ENCODE results near the gene SYT1.

Gene SYT1

DNA sequence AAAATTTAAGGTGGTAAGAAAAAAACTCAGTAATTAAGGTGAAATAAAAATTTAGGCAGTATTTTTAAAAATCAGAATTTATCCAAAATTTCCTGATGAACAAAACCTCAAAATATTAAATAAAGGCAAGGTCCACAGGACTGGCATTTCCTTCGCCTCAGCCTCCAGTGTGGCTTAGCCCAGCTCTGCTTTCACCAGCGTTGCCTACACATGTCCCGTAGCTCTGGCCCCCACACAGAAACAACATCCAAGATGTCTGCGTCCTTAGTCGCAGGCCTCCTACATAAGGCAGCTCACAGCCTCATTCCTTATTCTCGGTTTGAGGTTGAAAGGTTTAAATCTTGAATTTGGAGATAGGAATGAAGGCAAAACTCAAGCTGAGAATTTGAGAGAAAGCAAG is 274.3 kb downstream of the SYT1 start:
- TF ChIP-seq, protein P1, sequence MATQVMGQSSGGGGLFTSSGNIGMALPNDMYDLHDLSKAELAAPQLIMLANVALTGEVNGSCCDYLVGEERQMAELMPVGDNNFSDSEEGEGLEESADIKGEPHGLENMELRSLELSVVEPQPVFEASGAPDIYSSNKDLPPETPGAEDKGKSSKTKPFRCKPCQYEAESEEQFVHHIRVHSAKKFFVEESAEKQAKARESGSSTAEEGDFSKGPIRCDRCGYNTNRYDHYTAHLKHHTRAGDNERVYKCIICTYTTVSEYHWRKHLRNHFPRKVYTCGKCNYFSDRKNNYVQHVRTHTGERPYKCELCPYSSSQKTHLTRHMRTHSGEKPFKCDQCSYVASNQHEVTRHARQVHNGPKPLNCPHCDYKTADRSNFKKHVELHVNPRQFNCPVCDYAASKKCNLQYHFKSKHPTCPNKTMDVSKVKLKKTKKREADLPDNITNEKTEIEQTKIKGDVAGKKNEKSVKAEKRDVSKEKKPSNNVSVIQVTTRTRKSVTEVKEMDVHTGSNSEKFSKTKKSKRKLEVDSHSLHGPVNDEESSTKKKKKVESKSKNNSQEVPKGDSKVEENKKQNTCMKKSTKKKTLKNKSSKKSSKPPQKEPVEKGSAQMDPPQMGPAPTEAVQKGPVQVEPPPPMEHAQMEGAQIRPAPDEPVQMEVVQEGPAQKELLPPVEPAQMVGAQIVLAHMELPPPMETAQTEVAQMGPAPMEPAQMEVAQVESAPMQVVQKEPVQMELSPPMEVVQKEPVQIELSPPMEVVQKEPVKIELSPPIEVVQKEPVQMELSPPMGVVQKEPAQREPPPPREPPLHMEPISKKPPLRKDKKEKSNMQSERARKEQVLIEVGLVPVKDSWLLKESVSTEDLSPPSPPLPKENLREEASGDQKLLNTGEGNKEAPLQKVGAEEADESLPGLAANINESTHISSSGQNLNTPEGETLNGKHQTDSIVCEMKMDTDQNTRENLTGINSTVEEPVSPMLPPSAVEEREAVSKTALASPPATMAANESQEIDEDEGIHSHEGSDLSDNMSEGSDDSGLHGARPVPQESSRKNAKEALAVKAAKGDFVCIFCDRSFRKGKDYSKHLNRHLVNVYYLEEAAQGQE (IDR thresholded peaks at IDR 0.05; ENCODE audit: insufficient read depth in 1 of 2, low read depth in 2 of 2, low read length in 2 of 2), result no peak
- TF ChIP-seq SIN3A (IDR thresholded peaks at IDR 0.05; ENCODE audit: borderline replicate concordance, insufficient read depth, low read length) (no peak), TAF1 (IDR thresholded peaks at IDR 0.05; ENCODE audit: borderline replicate concordance, insufficient read depth, low read length) (no peak), FOXP2 (optimal IDR thresholded peaks at IDR 0.05; ENCODE audit: borderline replicate concordance, extremely low read depth, extremely low read length, insufficient read depth) (no peak), POLR2AphosphoS5 (IDR thresholded peaks at IDR 0.05; ENCODE audit: low read depth, low read length) (no peak)

DNA sequence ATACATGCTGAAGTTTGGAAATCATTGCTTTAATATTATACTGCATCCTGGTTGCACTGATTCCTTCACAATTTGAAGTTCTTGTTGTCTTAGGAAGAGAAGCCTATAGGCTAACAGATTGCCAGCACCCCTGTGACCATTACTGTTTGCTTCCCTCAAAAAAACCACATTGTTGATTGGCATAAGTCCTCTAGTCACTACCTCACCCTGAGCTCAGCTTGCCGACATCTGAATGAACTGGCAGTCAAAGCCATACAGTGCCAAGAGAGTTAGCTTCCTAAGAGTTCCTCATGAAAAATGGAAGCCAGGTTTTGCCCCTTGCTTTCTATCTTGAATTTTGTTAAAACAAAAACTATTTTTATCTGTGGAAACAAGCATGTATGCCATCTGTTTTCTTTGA is 276.1 kb downstream of the SYT1 start:
- TF ChIP-seq SIN3A (IDR thresholded peaks at IDR 0.05; ENCODE audit: borderline replicate concordance, insufficient read depth, low read length), result no peak
- TF ChIP-seq TAF1 (IDR thresholded peaks at IDR 0.05; ENCODE audit: borderline replicate concordance, insufficient read depth, low read length), result no peak
- no peak for TF ChIP-seq FOXP2 (optimal IDR thresholded peaks at IDR 0.05; ENCODE audit: borderline replicate concordance, extremely low read depth, extremely low read length, insufficient read depth)
- TF ChIP-seq, protein P1 (IDR thresholded peaks at IDR 0.05; ENCODE audit: insufficient read depth in 1 of 2, low read depth in 2 of 2, low read length in 2 of 2), result no peak
- TF ChIP-seq POLR2AphosphoS5 (IDR thresholded peaks at IDR 0.05; ENCODE audit: low read depth, low read length), result no peak

DNA sequence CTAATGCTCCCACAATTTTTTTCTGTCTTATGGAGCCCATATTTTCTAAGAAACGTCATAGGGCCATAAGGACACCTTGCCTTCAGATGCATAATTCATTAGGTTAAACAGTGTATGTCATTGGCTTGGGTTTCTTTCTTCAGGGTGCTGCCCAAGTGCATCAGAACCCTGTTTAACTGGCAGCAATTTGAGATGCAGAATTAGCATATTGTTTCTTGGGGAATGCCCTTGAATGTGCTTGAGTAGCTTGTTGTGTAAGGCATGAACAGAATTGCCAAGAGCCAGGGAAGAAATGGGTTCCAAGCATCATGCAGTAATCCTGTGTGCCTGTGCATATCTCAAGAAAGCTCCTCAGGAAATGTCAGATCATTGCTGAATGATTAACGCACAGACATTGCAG is 277.2 kb downstream of the SYT1 start:
- TF ChIP-seq, protein P1 (IDR thresholded peaks at IDR 0.05; ENCODE audit: insufficient read depth in 1 of 2, low read depth in 2 of 2, low read length in 2 of 2), result no peak
- TF ChIP-seq FOXP2 (optimal IDR thresholded peaks at IDR 0.05; ENCODE audit: borderline replicate concordance, extremely low read depth, extremely low read length, insufficient read depth) (no peak), SIN3A (IDR thresholded peaks at IDR 0.05; ENCODE audit: borderline replicate concordance, insufficient read depth, low read length) (no peak), TAF1 (IDR thresholded peaks at IDR 0.05; ENCODE audit: borderline replicate concordance, insufficient read depth, low read length) (no peak), POLR2AphosphoS5 (IDR thresholded peaks at IDR 0.05; ENCODE audit: low read depth, low read length) (no peak)

GRCh38 chr12:79143803-79144202 is 279.2 kb downstream of the SYT1 start:
- TF ChIP-seq POLR2AphosphoS5 (IDR thresholded peaks at IDR 0.05; ENCODE audit: low read depth, low read length) (no peak), SIN3A (IDR thresholded peaks at IDR 0.05; ENCODE audit: borderline replicate concordance, insufficient read depth, low read length) (no peak), TAF1 (IDR thresholded peaks at IDR 0.05; ENCODE audit: borderline replicate concordance, insufficient read depth, low read length) (no peak), FOXP2 (optimal IDR thresholded peaks at IDR 0.05; ENCODE audit: borderline replicate concordance, extremely low read depth, extremely low read length, insufficient read depth) (no peak)
- TF ChIP-seq, protein P1 (IDR thresholded peaks at IDR 0.05; ENCODE audit: insufficient read depth in 1 of 2, low read depth in 2 of 2, low read length in 2 of 2), result no peak

- TF ChIP-seq FOXP2 (optimal IDR thresholded peaks at IDR 0.05; ENCODE audit: borderline replicate concordance, extremely low read depth, extremely low read length, insufficient read depth), result no peak
- no peak for TF ChIP-seq POLR2AphosphoS5 (IDR thresholded peaks at IDR 0.05; ENCODE audit: low read depth, low read length)
- TF ChIP-seq, protein P1 (IDR thresholded peaks at IDR 0.05; ENCODE audit: insufficient read depth in 1 of 2, low read depth in 2 of 2, low read length in 2 of 2), result no peak
- no peak for TF ChIP-seq SIN3A (IDR thresholded peaks at IDR 0.05; ENCODE audit: borderline replicate concordance, insufficient read depth, low read length)
- no peak for TF ChIP-seq TAF1 (IDR thresholded peaks at IDR 0.05; ENCODE audit: borderline replicate concordance, insufficient read depth, low read length)
Observed at GRCh38 chr12:79151956-79152355, 287.4 kb downstream of the SYT1 start.
